WTC11 (cell line): ENCODE results near the gene PUSL1. TPM values are rescaled to one million over a fixed set of nuclear protein-coding genes. Genes with fewer than 3 reads are reported as not detected.
A peak's percentile ranks its signal among the peaks of the same experiment; 100 is the strongest.

Experiments used
- ATAC-seq: fragments of 200-7000 bp; cut with Tn5 transposase; 2 replicates; pipeline ENCODE4 v1.10.0; 2021; ENCODE audit warnings: mild to moderate bottlenecking, moderate library complexity
- CTCF ChIA-PET: fragments of 300-600 bp; sonication (Branson Sonifier 250); formaldehyde crosslinking; loops from one replicate; lab custom pipeline; 2021; ENCODE audit warnings: antibody characterized with exemption; lab: Charles Lee
- POLR2A ChIA-PET: fragments of 350-600 bp; sonication (Branson Sonifier 250); formaldehyde crosslinking; loops from one replicate; lab custom pipeline; 2021; ENCODE audit warnings: antibody characterized with exemption; lab: Charles Lee
- DNase-seq: peaks from one replicate; pipeline ENCODE4 v3.0.0; 2021; ENCODE audit warnings: low spot score
- H3K27ac Mint-ChIP-seq: 2 replicates; pipeline ENCODE4 v1.8.0; 2021; ENCODE audit warnings: mixed read lengths
- H3K27me3 Mint-ChIP-seq: 2 replicates; pipeline ENCODE4 v1.8.0; 2021; ENCODE audit warnings: low read depth, mild to moderate bottlenecking, moderate library complexity, mixed read lengths
- H3K36me3 Mint-ChIP-seq: 2 replicates; pipeline ENCODE4 v1.8.0; 2021; ENCODE audit warnings: mixed read lengths
- H3K4me1 Mint-ChIP-seq: 2 replicates; pipeline ENCODE4 v1.8.0; 2022; ENCODE audit warnings: mixed read lengths
- H3K4me3 Mint-ChIP-seq: 2 replicates; pipeline ENCODE4 v1.8.0; 2021; ENCODE audit warnings: mild to moderate bottlenecking, moderate library complexity, mixed read lengths
- H3K9me3 Mint-ChIP-seq: 2 replicates; pipeline ENCODE4 v1.8.0; 2021; ENCODE audit warnings: mixed read lengths
- AR ChIP-seq: fragments of 250-450 bp; sonication (Bioruptor Pico); IDR thresholded peaks from 2 replicates; pipeline ENCODE4 v1.9.0; 2021; ENCODE audit warnings: mild to moderate bottlenecking
- ATF3 ChIP-seq: sonication (generic); formaldehyde crosslinking; conservative IDR thresholded peaks from 2 replicates; pipeline ENCODE4 v1.8.1; 2022; ENCODE audit warnings: mild to moderate bottlenecking, missing genetic modification reagents
- CREM ChIP-seq: sonication (generic); formaldehyde crosslinking; IDR thresholded peaks from 2 replicates; pipeline ENCODE4 v1.8.1; 2022; ENCODE audit warnings: mild to moderate bottlenecking, missing genetic modification reagents, moderate library complexity
- CTCF ChIP-seq: fragments of 200-600 bp; IDR thresholded peaks from 2 replicates; pipeline ENCODE4 v1.8.0; 2022; ENCODE audit warnings: antibody characterized with exemption
- E2F1 ChIP-seq: sonication (generic); formaldehyde crosslinking; IDR thresholded peaks from 2 replicates; pipeline ENCODE4 v1.8.0; 2022; ENCODE audit warnings: mild to moderate bottlenecking, missing genetic modification reagents
- ELF4 ChIP-seq: sonication (generic); formaldehyde crosslinking; IDR thresholded peaks from 2 replicates; pipeline ENCODE4 v1.8.1; 2022; ENCODE audit warnings: low read depth, mild to moderate bottlenecking, moderate library complexity, missing genetic modification reagents
- GTF2I ChIP-seq: fragments of 250-450 bp; sonication (Bioruptor Pico); conservative IDR thresholded peaks from 2 replicates; pipeline ENCODE4 v1.4.0; 2021; ENCODE audit warnings: mild to moderate bottlenecking
- NFYB ChIP-seq: sonication (generic); formaldehyde crosslinking; conservative IDR thresholded peaks from 2 replicates; pipeline ENCODE4 v1.8.0; 2022; ENCODE audit warnings: low read depth, missing genetic modification reagents
- NR2C2 ChIP-seq: sonication (generic); formaldehyde crosslinking; IDR thresholded peaks from 2 replicates; pipeline ENCODE4 v1.8.0; 2022; ENCODE audit warnings: mild to moderate bottlenecking, missing genetic modification reagents
- RELA ChIP-seq: sonication (generic); formaldehyde crosslinking; IDR thresholded peaks from 2 replicates; pipeline ENCODE4 v1.8.1; 2022; ENCODE audit warnings: missing genetic modification reagents, mild to moderate bottlenecking, borderline replicate concordance
- SP1 ChIP-seq: sonication (generic); formaldehyde crosslinking; conservative IDR thresholded peaks from 2 replicates; pipeline ENCODE4 v1.8.1; 2022; ENCODE audit warnings: missing genetic modification reagents
- TCF7 ChIP-seq: sonication (generic); formaldehyde crosslinking; IDR thresholded peaks from 2 replicates; pipeline ENCODE4 v1.8.0; 2022; ENCODE audit warnings: mild to moderate bottlenecking, low read depth, missing genetic modification reagents, moderate library complexity
- TP53 ChIP-seq: sonication (generic); formaldehyde crosslinking; IDR thresholded peaks from 2 replicates; pipeline ENCODE4 v1.8.1; 2023; ENCODE audit warnings: mild to moderate bottlenecking, missing genetic modification reagents
- ZNF219 ChIP-seq: sonication (generic); formaldehyde crosslinking; IDR thresholded peaks from 2 replicates; pipeline ENCODE4 v1.8.0; 2023; ENCODE audit warnings: missing genetic modification reagents, mild to moderate bottlenecking, borderline replicate concordance
- ZNF263 ChIP-seq: sonication (generic); formaldehyde crosslinking; IDR thresholded peaks from 2 replicates; pipeline ENCODE4 v1.8.1; 2022; ENCODE audit warnings: low read depth, mild to moderate bottlenecking, moderate library complexity, missing genetic modification reagents
- ZNF423 ChIP-seq: fragments of 250-450 bp; sonication (Bioruptor Pico); IDR thresholded peaks from 2 replicates; pipeline ENCODE4 v2.1.2; 2022; ENCODE audit warnings: mild to moderate bottlenecking, moderate library complexity
- total RNA-seq: library from RNA; stranded (reverse); gene quantifications from 3 replicates; pipeline ENCODE4 v1.2.3, GENCODE V29; 2021
- TF ChIP-seq, protein P1 (sequence below): sonication (generic); formaldehyde crosslinking; IDR thresholded peaks from 2 replicates; pipeline ENCODE4 v1.8.1; 2023; ENCODE audit warnings: mild to moderate bottlenecking, missing genetic modification reagents, moderate library complexity

The PUSL1 gene
- total RNA-seq, 1 experiment from 2014 or later: 51.5 TPM

- H3K27me3 Mint-ChIP-seq: no peaks in the 10 kb centered on the region
- DNase-seq: peak; percentile 66
- peaks cover 3% of the 10 kb centered on the region; the same call in 1 of the 2 replicates for H3K4me1 Mint-ChIP-seq
- CTCF ChIA-PET: interaction anchor here (0.7 to 7.6 kb wide), 14 partner anchors 8 to 303 kb away, joined by 3 to 81 read pairs (median 4); partner anchors contain the start of gene UBE2J2
- H3K4me3 Mint-ChIP-seq: no peak overlapping the region
- POLR2A ChIA-PET: interaction anchor here (0.6 kb wide), 1 partner anchor 62 kb away, joined by 4 read pairs; no protein-coding TSS in a partner anchor
- TF ChIP-seq ELF4 (CRISPR knock-in tag) (no peak), AR (no peak), ATF3 (CRISPR knock-in tag) (no peak), E2F1 (CRISPR knock-in tag) (no peak), NR2C2 (CRISPR knock-in tag) (no peak), NFYB (CRISPR knock-in tag) (no peak), CREM (CRISPR knock-in tag) (no peak), GTF2I (CRISPR knock-in tag) (no peak), SP1 (CRISPR knock-in tag) (no peak)
- TF ChIP-seq, all 79 proteins: peak for 0
- Mint-ChIP-seq H3K9me3 (no peaks in the 10 kb centered on the region), H3K36me3 (no peaks in the 10 kb centered on the region), H3K27ac (no peak overlapping the region)
- ATAC-seq: peak; percentile 59
These were observed 8.6 kb upstream of the PUSL1 start for GRCh38 chr1:1299686-1300351.

DNA sequence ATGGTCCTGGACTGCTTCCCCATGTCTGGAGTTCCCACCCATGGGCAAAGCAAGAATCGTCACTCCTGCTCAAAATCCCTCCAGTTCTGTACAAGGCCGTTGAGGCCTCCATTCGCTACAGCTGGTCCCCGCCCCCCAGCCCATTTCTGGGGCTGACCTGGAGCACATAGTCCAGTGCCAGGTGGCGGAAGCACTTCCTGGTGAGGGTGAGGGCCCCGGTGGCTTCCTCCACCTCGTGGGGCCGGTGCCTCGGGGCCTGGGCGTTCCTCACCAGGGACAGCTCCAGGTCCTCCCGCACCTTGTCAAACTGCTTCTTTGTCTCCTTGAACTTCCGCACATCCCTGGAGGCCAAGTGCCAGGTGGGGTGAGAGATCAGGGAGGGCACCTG lies 8.1 kb upstream of the PUSL1 start:
- Mint-ChIP-seq H3K27ac (no peak overlapping the region), H3K4me3 (no peak overlapping the region), H3K9me3 (no peaks in the 10 kb centered on the region), H3K4me1 (peaks cover 5% of the 10 kb centered on the region), H3K27me3 (no peaks in the 10 kb centered on the region), H3K36me3 (no peaks in the 10 kb centered on the region)
- DNase-seq (no peak), ATAC-seq (no peak)
- TF ChIP-seq TP53 (CRISPR knock-in tag) (no peak), ZNF423 (CRISPR knock-in tag) (no peak), ATF3 (CRISPR knock-in tag) (no peak), TCF7 (CRISPR knock-in tag) (no peak), ZNF219 (CRISPR knock-in tag) (no peak)
- TF ChIP-seq, protein P1, sequence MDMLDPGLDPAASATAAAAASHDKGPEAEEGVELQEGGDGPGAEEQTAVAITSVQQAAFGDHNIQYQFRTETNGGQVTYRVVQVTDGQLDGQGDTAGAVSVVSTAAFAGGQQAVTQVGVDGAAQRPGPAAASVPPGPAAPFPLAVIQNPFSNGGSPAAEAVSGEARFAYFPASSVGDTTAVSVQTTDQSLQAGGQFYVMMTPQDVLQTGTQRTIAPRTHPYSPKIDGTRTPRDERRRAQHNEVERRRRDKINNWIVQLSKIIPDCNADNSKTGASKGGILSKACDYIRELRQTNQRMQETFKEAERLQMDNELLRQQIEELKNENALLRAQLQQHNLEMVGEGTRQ: no peak
- ChIA-PET CTCF (interaction anchor here (0.7 to 7.6 kb wide), 14 partner anchors 9 to 303 kb away, joined by 3 to 81 read pairs (median 4); partner anchors contain the start of gene UBE2J2), POLR2A (interaction anchor here (0.6 kb wide), 1 partner anchor 62 kb away, joined by 4 read pairs; no protein-coding TSS in a partner anchor)

- Mint-ChIP-seq H3K27ac (no peak overlapping the region), H3K4me1 (peaks cover 18% of the 10 kb centered on the region), H3K27me3 (peaks cover 5% of the 10 kb centered on the region; the same call in 1 of the 2 replicates), H3K9me3 (no peaks in the 10 kb centered on the region), H3K36me3 (no peaks in the 10 kb centered on the region), H3K4me3 (no peak overlapping the region)
- ChIA-PET POLR2A (no interaction called here), CTCF (interaction anchor here (1.1 to 7.6 kb wide), 3 partner anchors 10 to 28 kb away, joined by 3 to 81 read pairs (median 3); partner anchors contain the start of gene UBE2J2)
- DNase-seq (peak; percentile 66), ATAC-seq (peak; percentile 23)
- TF ChIP-seq AR: no peak
- TF ChIP-seq ZNF263 (CRISPR knock-in tag): peak; percentile 73
- no peak for TF ChIP-seq RELA
- TF ChIP-seq CTCF: peak; percentile 71
- no peak for TF ChIP-seq ATF3 (CRISPR knock-in tag)
These were observed 6.4 kb upstream of the PUSL1 start for GRCh38 chr1:1302006-1302430.
